CD14-positive monocyte (primary cell): ENCODE measurements around the gene SPON2. TPM values are rescaled to one million over a fixed set of nuclear protein-coding genes. Genes with fewer than 3 reads are reported as not detected.

Experiments used
- DNase-seq, 3 donors: peaks; one replicate each; pipeline ENCODE4 v3.0.0-alpha.2; 2011 to 2022
- H2AFZ ChIP-seq: 2 replicates; pipeline ENCODE4 v1.6.0; 2012; ENCODE audit warnings: mild to moderate bottlenecking, low read depth, low read length, inconsistent platforms; ENCODE audit not compliant: insufficient read depth, poor library complexity, severe bottlenecking
- H3K27ac ChIP-seq, 2 donors: 1 replicate in 1 of 2; 2 replicates in 1 of 2; pipeline ENCODE4 v1.5.1; 2012 to 2013; ENCODE audit warnings: low read length in 2 of 2, control low read depth in 1 of 2, inconsistent platforms in 1 of 2, low read depth in 1 of 2, mild to moderate bottlenecking in 1 of 2
- H3K27me3 ChIP-seq, 2 donors: one replicate each; pipeline versions ENCODE4 v1.6.0 to v1.6.1; 2011 to 2013; ENCODE audit warnings: low read length in 2 of 2; ENCODE audit not compliant: control insufficient read depth in 2 of 2, insufficient read depth in 2 of 2
- H3K36me3 ChIP-seq, 2 donors: replicated peaks in 1 of 2; 1 replicate in 1 of 2; 2 replicates in 1 of 2; pipeline versions ENCODE4 v1.5.1 to v1.6.1; 2012 to 2013; ENCODE audit warnings: low read length in 2 of 2, control low read depth in 1 of 2, inconsistent platforms in 1 of 2, mild to moderate bottlenecking in 1 of 2; ENCODE audit not compliant: insufficient read depth in 2 of 2, control insufficient read depth in 1 of 2
- H3K4me1 ChIP-seq, 2 donors: 1 replicate in 1 of 2; 2 replicates in 1 of 2; pipeline versions ENCODE4 v1.5.1 to v1.6.1; 2012 to 2013; ENCODE audit warnings: low read length in 2 of 2, control low read depth in 1 of 2, inconsistent platforms in 1 of 2, mild to moderate bottlenecking in 1 of 2, moderate library complexity in 1 of 2; ENCODE audit not compliant: insufficient read depth in 2 of 2, control insufficient read depth in 1 of 2
- H3K4me2 ChIP-seq: replicated peaks from 2 replicates; pipeline ENCODE3; 2012; ENCODE audit warnings: low read length, moderate library complexity, mild to moderate bottlenecking; ENCODE audit not compliant: poor library complexity, severe bottlenecking; ENCODE audit errors: extremely low read depth
- H3K4me3 ChIP-seq, 3 experiments: fragments of 200-600 bp in 1 of 3; sonication (generic) in 1 of 3; replicated peaks in 1 of 3; 1 replicate in 2 of 3; 2 replicates in 1 of 3; pipeline ENCODE4 v1.5.1; 2011 to 2013; ENCODE audit warnings: low read length in 3 of 3, mild to moderate bottlenecking in 3 of 3, control low read depth in 2 of 3, low read depth in 2 of 3, inconsistent platforms in 1 of 3, moderate library complexity in 1 of 3
- H3K79me2 ChIP-seq: 2 replicates; pipeline ENCODE4 v1.6.0; 2012; ENCODE audit warnings: mild to moderate bottlenecking, control low read depth, inconsistent platforms, low read length, moderate library complexity; ENCODE audit not compliant: insufficient read depth
- H3K9ac ChIP-seq: 2 replicates; pipeline ENCODE4 v1.6.0; 2017; ENCODE audit warnings: low read length, mild to moderate bottlenecking; ENCODE audit not compliant: insufficient read depth, poor library complexity, severe bottlenecking
- H3K9me3 ChIP-seq, 2 donors: replicated peaks in 1 of 2; 1 replicate in 1 of 2; 2 replicates in 1 of 2; pipeline versions ENCODE4 v1.5.1 to v1.6.1; 2012 to 2013; ENCODE audit warnings: low read length in 2 of 2, control low read depth in 1 of 2; ENCODE audit not compliant: control insufficient read depth in 1 of 2, insufficient read depth in 1 of 2
- H4K20me1 ChIP-seq: 2 replicates; pipeline ENCODE4 v1.6.0; 2012; ENCODE audit warnings: mild to moderate bottlenecking, low read length, control low read depth, moderate library complexity; ENCODE audit not compliant: insufficient read depth
- H3K27ac Mint-ChIP-seq, 7 donors: one replicate each; pipeline ENCODE4 v1.8.0; 2020; ENCODE audit warnings: mild to moderate bottlenecking in 7 of 7, mixed read lengths in 7 of 7, moderate library complexity in 6 of 7, inconsistent platforms in 2 of 7
- H3K27me3 Mint-ChIP-seq, 3 donors: one replicate each; pipeline ENCODE4 v1.8.0; 2021 to 2022; ENCODE audit warnings: low read depth in 3 of 3, mild to moderate bottlenecking in 3 of 3, mixed read lengths in 3 of 3, moderate library complexity in 3 of 3, inconsistent platforms in 1 of 3
- H3K36me3 Mint-ChIP-seq, 2 donors: one replicate each; pipeline ENCODE4 v1.8.0; 2020; ENCODE audit warnings: mixed read lengths in 2 of 2, inconsistent platforms in 1 of 2, mild to moderate bottlenecking in 1 of 2
- H3K4me1 Mint-ChIP-seq: one replicate; pipeline ENCODE4 v1.8.0; 2020; ENCODE audit warnings: mild to moderate bottlenecking, mixed read lengths
- H3K4me3 Mint-ChIP-seq, 2 donors: one replicate each; pipeline ENCODE4 v1.8.0; 2020; ENCODE audit warnings: mild to moderate bottlenecking in 2 of 2, mixed read lengths in 2 of 2, moderate library complexity in 1 of 2
- H3K9me3 Mint-ChIP-seq, 7 donors: one replicate each; pipeline ENCODE4 v1.8.0; 2020 to 2022; ENCODE audit warnings: mixed read lengths in 7 of 7, mild to moderate bottlenecking in 6 of 7, moderate library complexity in 6 of 7, inconsistent platforms in 2 of 7
- WGBS: methylation state at CpG from one replicate; pipeline ENCODE4 v1.1.5; 2013; ENCODE audit warnings: missing lambda C conversion rate; ENCODE audit not compliant: insufficient coverage; 5-methylcytosine and 5-hydroxymethylcytosine counted together
- intact Hi-C, 2 donors: fragments of 100-400 bp; cut with micrococcal nuclease; formaldehyde crosslinking; loops; one replicate each; pipeline versions ENCODE4 v1.15.0 to v1.15.1; 2023
- polyA plus RNA-seq, 3 donors: library from polyadenylated mRNA; depleted of rRNA in 1 of 3; unstranded in 2 of 3; stranded (reverse) in 1 of 3; fragments of 300-500 nt in 2 of 3; fragments of >200 nt in 1 of 3; fragmentation: Illumina TruSeq in 2 of 3; gene quantifications; 1 replicate in 2 of 3; 2 replicates in 1 of 3; pipeline ENCODE4 v1.2.3, GENCODE V29; 2012 to 2021
- TF ChIP-seq, protein P1 (sequence below): fragments of 200-600 bp; IDR thresholded peaks from one replicate; pipeline ENCODE4 v1.8.0; 2022; ENCODE audit warnings: antibody characterized with exemption, mild to moderate bottlenecking

SPON2 gene
- polyA plus RNA-seq, 3 donors, result 0.74 to 1.4 (median 0.90) TPM

DNA sequence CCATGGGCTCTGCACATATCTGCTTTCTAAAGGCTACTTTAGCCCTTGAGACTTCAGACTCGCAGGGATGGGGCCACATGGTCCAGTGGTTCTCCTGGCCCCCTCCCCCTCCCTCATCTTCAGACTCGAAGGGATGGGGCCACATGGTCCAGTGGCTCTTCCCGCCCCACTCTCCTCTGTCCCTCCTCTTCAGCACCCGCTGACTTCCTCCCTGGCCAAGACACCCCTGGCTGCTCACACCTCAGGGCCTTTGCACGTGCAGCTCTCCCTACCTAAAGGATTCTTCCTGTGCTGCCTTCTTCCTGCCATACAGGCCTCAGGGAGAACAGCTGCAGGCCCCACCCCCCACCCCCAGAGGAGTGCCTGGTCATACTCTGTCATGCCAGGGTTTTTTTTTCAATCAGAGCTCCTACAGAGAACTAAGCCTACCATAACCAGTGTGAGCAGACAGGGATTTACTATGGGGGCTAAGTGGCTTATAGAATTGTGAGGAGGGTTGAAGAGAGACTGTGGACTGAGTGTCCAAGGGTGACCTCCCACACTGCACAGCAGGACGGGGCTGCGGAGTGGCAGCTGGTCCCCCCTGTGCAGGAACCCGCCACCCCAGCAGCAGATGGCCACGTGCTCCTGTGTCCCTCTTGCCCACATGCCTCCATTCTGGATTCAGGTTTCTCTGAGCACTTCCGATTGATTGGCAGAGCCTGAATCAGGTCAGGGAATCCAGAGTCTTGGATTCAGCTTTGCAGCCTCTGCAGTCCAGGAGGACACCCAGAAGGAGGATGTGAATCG lies 6.1 kb upstream of the SPON2 start:
- Mint-ChIP-seq H3K4me3 (no peak overlapping the region), H3K4me1 (peaks cover 12% of the 10 kb centered on the region), H3K9me3 (peaks cover 12 to 31% (median 21%) of the 10 kb centered on the region in 7 donors), H3K27ac (no peak overlapping the region), H3K36me3 (peaks cover 3 to 15% of the 10 kb centered on the region in 2 donors), H3K27me3 (peaks cover 13 to 20% (median 14%) of the 10 kb centered on the region in 3 donors)
- TF ChIP-seq, protein P1, sequence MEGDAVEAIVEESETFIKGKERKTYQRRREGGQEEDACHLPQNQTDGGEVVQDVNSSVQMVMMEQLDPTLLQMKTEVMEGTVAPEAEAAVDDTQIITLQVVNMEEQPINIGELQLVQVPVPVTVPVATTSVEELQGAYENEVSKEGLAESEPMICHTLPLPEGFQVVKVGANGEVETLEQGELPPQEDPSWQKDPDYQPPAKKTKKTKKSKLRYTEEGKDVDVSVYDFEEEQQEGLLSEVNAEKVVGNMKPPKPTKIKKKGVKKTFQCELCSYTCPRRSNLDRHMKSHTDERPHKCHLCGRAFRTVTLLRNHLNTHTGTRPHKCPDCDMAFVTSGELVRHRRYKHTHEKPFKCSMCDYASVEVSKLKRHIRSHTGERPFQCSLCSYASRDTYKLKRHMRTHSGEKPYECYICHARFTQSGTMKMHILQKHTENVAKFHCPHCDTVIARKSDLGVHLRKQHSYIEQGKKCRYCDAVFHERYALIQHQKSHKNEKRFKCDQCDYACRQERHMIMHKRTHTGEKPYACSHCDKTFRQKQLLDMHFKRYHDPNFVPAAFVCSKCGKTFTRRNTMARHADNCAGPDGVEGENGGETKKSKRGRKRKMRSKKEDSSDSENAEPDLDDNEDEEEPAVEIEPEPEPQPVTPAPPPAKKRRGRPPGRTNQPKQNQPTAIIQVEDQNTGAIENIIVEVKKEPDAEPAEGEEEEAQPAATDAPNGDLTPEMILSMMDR, result no peak
- H3K27me3 ChIP-seq, result peaks cover 0 to 12% of the 10 kb centered on the region in 2 donors
- no peaks in the 10 kb centered on the region for H4K20me1 ChIP-seq
- H3K9ac ChIP-seq, result no peak overlapping the region
- H3K36me3 ChIP-seq, result no peaks in the 10 kb centered on the region
- H3K4me3 ChIP-seq, result no peak overlapping the region
- H3K79me2 ChIP-seq, result no peaks in the 10 kb centered on the region
- H3K27ac ChIP-seq, result no peak overlapping the region
- no peak overlapping the region for H2AFZ ChIP-seq
- peaks cover 6 to 16% of the 10 kb centered on the region in 2 donors for H3K9me3 ChIP-seq
- H3K4me1 ChIP-seq, result peaks cover 3 to 10% of the 10 kb centered on the region in 2 donors
- 89% methylated on average over 11 of the region's 11 CpGs for WGBS
- intact Hi-C loops, result no loop called here
- H3K4me2 ChIP-seq, result no peak overlapping the region
- DNase-seq, result no peak

DNA sequence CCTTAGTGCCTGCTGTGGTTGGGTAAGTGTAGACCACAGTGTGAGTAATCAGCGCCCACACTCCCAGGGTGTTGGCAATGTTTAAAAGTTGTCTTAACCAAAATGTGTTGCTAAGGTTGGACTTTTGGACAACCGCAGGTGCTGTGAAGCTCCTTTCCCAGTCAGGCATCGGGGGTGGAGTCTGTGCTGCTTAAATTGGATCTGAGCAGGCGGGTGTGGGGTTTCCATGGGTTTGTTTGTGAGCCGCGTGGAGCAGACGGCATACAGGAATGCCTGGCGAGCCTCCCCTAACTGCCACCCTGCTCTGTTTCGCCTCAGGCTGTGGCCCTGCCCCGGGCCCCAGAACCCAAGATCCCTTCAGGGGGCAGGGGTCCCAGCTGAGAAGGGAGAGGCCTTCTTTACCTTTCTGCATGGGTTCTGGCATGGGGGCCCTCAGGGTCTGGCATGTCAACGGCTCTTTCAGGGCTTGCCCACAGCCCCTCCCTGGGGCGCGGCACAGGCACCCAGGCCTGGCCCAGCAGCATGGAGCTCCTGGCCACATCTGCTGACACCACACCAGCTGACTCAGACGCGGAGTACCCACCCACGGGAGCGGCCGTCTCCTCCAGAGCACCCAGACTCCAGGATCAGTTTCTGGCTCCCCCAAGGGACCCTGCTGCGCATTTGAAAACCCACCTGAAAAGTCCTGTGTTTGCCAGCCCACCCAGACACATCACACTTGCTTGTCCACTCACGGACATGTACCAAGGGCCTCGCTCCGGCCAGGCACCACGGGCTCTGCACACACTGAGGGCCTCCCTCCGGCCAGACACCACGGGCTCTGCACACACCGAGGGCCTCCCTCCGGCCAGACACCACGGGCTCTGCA lies 5.1 kb upstream of the SPON2 start:
- Histone ChIP-seq H3K9me3 (peaks cover 6 to 16% of the 10 kb centered on the region in 2 donors), H3K27ac (no peak overlapping the region), H3K9ac (no peak overlapping the region), H3K4me1 (peaks cover 1% of the 10 kb centered on the region in 2 donors), H4K20me1 (no peaks in the 10 kb centered on the region), H3K36me3 (no peaks in the 10 kb centered on the region), H3K27me3 (peaks cover 7 to 21% of the 10 kb centered on the region in 2 donors), H2AFZ (no peak overlapping the region), H3K4me3 (no peak overlapping the region), H3K4me2 (no peak overlapping the region), H3K79me2 (no peaks in the 10 kb centered on the region)
- TF ChIP-seq, protein P1, result no peak
- peaks cover 3 to 16% of the 10 kb centered on the region in 2 donors for H3K36me3 Mint-ChIP-seq
- WGBS, result 88% methylated on average over 19 of the region's 28 CpGs
- intact Hi-C loops, result no loop called here
- H3K27me3 Mint-ChIP-seq, result peaks cover 19 to 29% (median 24%) of the 10 kb centered on the region in 3 donors
- no peak overlapping the region for H3K27ac Mint-ChIP-seq
- H3K9me3 Mint-ChIP-seq, result peaks cover 11 to 26% (median 21%) of the 10 kb centered on the region in 7 donors
- H3K4me1 Mint-ChIP-seq, result peaks cover 7% of the 10 kb centered on the region
- no peak for DNase-seq
- no peak overlapping the region for H3K4me3 Mint-ChIP-seq
